H54 (cell line): Measurements from ENCODE around the gene RNF112.

ENCODE experiments used
- DNase-seq: peaks from one replicate; pipeline ENCODE4 v3.0.0; 2011; ENCODE audit warnings: low spot score, mixed read lengths; ENCODE audit not compliant: insufficient read length
- FAIRE-seq: peaks from 3 replicates; lab custom pipeline; 2011; peaks lifted over from hg19 to GRCh38; lab: Jason Lieb, UNC
- POLR2A ChIP-seq: IDR thresholded peaks from 2 replicates; pipeline ENCODE4 v1.6.1; 2011; ENCODE audit warnings: low read depth, mild to moderate bottlenecking, low read length

The RNF112 gene

DNA sequence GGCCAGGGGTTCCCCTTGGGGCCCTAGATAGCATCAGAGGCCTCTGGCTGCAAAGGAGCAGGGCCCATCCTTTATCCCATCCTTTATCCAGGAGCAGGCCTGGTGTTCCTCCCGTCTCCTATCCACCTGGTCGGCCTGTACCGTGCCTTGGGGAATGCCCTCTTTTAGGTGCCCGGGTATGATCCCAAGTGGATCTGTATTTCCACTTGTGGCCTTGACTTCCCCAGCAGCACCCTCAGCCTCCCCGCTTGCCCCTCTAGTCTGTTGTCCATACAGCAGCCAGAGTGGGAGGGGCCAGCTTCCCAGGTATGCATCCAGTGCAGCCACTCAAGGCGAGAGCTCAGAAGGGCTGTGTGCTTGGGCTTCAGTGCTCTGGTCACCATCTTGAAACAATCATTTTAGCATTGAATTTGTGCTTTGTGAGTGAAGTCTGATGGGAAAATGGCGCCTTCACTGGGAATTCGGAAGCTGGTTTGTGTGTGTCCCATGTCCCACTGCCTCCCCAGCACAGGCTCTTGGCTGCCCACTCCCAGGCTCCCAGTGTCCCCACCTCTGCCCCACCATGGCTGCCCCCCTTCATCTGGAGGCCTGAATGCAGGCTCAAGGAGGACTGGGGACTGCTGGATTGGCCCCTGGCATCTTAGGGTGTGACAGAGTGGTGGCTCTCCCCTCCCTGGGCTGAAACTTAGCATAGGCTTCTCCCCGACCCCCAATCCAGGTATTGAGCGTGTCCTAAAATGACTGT is 3.3 kb upstream of the RNF112 start:
- DNase-seq = no peak
- FAIRE-seq = no peak
- TF ChIP-seq POLR2A = no peak

DNA sequence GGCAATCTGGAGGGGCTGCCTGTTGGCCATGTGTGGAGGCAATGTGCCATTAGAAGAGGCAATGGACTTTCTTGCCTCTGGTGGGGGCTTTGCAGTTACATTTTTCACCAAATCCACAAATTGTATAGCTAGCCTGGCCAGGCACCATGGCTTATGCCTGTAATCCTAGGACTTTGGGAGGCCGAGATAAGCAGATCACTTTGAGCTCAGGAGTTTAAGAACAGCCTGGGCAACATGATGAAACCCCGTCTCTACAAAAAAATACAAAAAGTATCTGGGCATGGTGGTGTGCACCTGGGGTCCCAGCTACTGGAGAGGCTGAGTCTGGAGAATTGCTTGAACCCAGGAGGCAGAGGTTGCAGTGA is 2.7 kb upstream of the RNF112 start:
- TF ChIP-seq POLR2A = no peak
- FAIRE-seq (no peak), DNase-seq (no peak)

DNA sequence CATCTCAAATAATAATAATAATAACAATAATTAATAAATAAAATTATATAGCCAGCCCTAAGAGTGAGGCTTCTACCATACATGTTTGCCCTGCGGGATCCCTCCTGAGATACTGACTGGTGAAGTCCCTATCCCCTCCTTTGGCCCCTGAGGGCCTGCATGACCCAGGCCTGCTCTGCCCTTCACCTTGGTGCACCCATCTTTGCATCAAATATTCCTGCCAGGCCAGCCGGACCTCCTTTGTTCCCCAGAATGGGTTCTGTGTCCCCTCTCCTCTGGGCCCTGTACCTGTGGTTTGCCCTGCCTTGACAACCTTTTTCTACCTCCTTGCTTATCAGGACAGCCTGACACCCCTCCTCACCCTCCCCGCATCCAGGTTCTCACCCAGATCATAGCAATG is 2.0 kb upstream of the RNF112 start:
- TF ChIP-seq POLR2A = no peak
- DNase-seq (no peak), FAIRE-seq (no peak)

DNA sequence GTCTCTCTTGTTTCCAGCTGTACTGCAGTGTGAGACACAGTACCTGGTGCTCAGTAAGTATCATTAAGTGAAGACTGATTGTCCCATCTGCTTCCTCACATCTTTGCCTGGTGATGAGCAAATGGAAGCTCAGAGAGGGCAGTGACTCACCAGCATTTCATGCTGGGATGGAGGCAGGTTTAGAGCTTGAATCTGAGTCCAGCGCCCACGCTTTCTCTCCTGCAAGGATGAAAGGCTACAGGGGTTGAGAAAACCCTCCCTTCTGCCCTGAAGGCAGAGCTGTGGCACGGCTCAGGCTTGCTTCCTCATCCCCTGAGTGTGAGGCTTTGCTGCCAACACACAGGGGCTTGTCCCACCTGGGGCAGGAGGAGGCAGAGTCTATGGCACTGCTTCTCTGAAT is 1.5 kb upstream of the RNF112 start:
- no peak for TF ChIP-seq POLR2A
- DNase-seq = peak; percentile 73
- FAIRE-seq = peak; percentile 75

DNA sequence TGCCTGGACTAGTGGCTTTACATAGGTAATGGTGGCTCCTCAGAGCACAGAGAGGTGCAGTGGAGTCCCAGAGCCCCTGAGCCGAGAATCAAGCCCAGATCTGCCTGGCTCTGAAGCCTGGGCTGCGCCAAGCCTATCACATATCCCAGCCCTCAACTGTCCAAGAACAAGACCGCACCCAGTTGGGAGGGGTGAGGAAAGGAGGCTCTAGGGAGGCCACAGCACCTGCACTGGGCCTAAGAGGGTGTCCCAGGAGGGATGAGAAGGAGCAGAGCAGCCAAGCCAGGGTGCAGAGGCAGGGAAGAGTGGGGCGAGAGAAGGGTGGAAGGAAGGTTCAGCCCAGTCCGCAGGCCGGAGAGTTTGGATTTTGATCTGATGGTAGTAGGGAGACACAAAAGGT is 941 bp upstream of the RNF112 start:
- DNase-seq (no peak), FAIRE-seq (no peak)
- no peak for TF ChIP-seq POLR2A

DNA sequence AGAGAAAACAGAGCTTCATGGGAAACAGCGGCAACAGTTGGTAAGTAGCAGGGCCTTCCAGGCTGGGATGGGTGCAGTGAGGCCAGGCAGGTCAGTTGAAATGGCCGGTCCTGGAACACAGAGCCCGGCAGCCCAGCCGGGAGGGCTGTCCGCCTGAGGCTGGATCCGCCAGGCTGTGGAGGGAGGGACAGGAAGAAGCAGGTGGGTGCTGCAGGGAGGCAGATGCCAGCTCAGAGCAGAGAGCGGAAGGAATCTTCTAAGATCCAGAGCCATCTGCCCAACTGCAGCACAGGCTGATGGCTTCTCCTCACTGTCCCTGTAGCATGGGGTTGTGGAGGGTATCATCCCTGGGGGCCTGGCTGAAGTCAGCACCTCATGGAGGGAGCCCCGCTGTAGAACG is 599 bp downstream of the RNF112 start:
- DNase-seq (no peak), FAIRE-seq (no peak)
- no peak for TF ChIP-seq POLR2A

DNA sequence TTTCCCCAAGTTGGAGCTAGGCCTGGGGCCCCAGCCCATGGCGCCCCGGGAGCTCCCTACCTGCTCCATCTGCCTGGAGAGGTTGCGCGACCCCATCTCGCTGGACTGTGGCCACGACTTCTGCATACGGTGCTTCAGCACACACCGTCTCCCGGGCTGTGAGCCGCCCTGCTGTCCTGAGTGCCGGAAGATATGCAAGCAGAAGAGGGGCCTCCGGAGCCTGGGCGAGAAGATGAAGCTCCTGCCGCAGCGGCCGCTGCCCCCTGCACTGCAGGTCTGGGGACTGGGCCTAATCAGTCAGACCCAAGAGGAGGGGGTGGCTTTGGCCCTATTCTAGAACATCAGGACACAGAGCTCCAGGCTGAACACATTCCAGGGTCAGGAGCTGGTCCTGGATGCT is 1.5 kb downstream of the RNF112 start:
- TF ChIP-seq POLR2A = no peak
- FAIRE-seq = no peak
- no peak for DNase-seq

DNA sequence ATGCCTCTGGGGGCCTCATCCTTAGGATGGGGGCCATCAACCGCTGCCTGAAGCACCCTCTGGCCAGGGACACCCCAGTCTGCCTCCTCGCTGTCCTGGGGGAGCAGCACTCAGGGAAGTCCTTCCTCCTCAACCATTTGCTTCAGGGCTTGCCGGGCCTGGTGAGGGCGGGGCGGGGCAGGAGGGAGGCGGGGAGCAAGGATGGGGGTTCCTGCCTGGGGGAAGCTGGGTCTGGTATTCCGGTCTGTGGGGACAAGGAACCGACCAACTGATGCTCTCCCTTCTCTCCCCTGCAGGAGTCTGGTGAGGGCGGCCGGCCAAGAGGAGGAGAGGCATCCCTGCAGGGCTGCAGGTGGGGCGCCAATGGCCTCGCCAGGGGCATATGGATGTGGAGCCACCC is 2.0 kb downstream of the RNF112 start:
- DNase-seq = no peak
- no peak for TF ChIP-seq POLR2A
- FAIRE-seq = no peak

DNA sequence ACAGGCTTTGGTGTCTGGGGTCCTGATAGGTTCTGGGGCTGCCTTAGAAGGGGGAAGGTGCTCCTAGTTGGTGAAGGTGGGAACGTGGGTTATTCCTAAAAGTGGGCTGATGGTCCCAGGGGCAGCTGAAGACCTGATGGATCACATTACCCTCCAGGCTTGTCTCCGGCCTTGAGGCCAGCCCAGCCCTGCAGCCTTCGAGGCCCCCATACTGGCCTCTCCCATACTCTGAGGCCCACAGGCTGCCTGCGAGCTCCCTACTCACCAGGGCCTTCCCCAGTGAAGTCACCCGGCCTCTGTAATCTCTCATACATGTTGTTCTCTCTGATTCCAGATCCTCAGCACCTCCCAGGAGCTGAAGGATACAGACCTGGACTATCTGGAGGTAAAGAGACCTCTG is 2.7 kb downstream of the RNF112 start:
- DNase-seq = no peak
- FAIRE-seq = no peak
- TF ChIP-seq POLR2A = no peak

DNA sequence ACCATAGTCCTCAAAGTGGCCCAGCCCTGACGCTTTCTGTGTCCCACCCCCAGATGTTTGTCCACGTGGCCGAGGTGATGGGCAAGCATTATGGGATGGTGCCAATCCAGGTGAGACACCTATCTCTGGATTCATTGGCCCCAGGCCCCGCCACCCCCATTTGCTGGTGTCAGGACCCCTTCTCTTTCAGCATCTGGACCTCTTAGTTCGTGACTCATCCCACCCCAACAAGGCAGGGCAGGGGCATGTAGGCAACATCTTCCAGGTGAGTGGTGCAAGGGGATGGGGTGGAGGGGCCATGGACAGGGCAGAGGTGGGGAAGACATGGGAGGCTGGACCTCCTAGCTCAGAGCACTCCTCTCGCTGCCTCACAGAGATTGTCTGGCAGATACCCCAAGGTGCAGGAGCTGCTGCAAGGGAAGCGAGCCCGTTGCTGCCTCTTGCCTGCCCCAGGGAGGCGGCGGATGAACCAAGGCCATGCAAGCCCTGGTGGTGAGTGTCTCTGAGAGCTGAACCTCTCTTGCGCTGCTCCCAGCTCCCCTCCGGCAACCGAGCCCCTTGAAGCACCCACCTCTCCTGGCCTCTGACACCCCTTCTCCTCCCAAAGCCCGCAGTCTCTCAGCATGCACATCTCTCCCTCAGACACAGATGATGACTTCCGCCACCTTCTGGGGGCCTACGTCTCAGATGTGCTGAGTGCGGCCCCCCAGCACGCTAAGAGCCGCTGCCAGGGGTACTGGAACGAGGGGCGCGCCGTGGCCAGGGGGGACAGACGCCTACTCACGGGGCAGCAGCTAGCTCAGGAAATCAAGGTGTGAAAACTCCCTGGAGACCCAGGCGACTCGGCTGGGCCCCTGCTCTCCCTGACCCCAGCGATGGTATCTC is 3.6 kb downstream of the RNF112 start:
- FAIRE-seq = no peak
- DNase-seq = no peak
- TF ChIP-seq POLR2A = no peak

DNA sequence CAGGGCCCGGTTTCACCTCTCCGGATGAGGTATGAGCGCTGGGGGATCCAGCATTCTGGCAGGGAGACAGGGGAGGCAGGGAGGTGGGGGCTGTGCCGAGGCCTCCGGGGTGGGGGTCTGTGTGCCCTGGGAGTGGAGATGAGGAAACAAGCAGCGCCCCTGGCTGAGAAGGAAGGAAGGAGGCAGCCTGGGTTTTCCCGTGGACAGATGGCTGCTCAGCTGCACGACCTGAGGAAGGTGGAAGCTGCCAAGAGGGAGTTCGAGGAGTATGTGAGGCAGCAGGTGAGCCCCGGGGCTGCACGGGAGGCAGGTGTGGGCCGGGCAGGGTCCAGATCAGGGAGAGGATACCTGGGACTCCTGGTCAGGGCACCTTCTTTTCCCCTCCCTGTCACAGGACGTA is 4.3 kb downstream of the RNF112 start:
- no peak for DNase-seq
- no peak for TF ChIP-seq POLR2A
- no peak for FAIRE-seq

DNA sequence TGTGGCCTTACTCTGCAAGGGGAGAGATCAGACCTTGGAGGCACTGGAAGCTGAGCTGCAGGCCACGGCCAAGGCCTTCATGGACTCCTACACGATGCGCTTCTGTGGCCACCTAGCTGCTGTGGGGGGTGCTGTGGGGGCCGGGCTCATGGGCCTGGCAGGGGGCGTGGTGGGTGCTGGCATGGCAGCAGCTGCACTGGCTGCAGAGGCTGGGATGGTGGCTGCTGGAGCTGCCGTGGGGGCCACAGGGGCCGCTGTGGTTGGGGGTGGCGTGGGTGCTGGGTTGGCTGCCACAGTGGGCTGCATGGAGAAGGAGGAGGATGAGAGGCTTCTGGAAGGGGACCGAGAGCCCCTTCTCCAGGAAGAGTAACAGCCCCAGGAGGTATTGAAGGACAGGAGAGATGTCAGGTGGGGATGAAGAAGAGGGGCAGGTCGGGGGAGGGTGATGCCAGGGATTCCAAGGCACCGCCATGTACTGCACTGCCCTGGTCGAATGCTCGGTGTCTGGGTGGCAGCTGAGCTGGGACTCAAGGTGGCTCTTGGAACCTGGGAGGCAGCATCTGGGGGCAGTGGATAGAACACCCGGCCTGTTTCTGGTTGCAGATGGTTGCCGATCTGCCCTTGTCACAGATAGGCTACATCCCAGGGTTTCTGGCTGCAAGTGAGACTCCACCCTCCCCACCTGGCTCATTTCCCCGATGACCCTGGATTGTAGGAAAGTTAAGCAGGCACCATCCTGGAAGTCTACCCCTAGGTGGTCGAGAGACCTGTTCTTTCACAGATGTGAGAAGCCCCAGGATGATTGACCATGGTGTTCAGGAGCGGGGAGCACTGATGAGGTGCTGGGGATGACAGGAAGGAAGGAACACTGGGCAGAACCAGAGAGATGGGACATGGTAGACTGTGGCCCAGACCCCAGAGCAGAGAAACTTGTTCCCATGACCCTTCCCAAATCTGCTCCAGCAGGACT is 5.1 kb downstream of the RNF112 start:
- TF ChIP-seq POLR2A = no peak
- FAIRE-seq (no peak), DNase-seq (no peak)

DNA sequence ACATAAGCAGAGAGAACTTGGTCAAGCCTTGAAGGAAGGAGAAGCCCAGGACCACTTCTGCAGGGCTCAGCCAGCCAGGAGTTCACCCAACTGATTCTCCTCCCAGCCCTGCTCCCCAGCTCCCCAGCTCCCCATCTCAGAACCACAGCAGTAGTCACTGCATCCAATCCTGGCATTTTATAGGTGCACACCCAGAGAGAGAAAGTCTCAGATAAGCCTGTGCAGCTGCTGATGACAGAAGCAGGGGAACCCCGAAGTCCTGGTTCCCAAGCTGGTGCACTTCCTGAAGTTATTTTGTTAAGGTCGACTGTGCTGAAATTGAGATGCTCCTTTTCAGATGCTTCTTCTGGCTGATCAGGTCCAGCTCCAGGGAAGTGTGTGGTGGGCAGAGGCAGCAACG is 6.6 kb downstream of the RNF112 start:
- DNase-seq (no peak), FAIRE-seq (no peak)
- TF ChIP-seq POLR2A = no peak
